IPS-18c (cell line): ENCODE measurements around the gene DFFA.
A peak's percentile ranks its signal among the peaks of the same experiment; 100 is the strongest.

Source experiments
- H3K4me3 ChIP-seq: 2 replicates; pipeline ENCODE4 v1.7.0; 2013; ENCODE audit warnings: low read depth, mild to moderate bottlenecking, low read length, moderate library complexity; ENCODE audit not compliant: insufficient read depth
- H3K9me3 ChIP-seq: one replicate; pipeline ENCODE4 v1.6.1; 2013; ENCODE audit warnings: mild to moderate bottlenecking, low read length, moderate library complexity; ENCODE audit not compliant: control insufficient read depth, insufficient read depth

The DFFA gene

DNA sequence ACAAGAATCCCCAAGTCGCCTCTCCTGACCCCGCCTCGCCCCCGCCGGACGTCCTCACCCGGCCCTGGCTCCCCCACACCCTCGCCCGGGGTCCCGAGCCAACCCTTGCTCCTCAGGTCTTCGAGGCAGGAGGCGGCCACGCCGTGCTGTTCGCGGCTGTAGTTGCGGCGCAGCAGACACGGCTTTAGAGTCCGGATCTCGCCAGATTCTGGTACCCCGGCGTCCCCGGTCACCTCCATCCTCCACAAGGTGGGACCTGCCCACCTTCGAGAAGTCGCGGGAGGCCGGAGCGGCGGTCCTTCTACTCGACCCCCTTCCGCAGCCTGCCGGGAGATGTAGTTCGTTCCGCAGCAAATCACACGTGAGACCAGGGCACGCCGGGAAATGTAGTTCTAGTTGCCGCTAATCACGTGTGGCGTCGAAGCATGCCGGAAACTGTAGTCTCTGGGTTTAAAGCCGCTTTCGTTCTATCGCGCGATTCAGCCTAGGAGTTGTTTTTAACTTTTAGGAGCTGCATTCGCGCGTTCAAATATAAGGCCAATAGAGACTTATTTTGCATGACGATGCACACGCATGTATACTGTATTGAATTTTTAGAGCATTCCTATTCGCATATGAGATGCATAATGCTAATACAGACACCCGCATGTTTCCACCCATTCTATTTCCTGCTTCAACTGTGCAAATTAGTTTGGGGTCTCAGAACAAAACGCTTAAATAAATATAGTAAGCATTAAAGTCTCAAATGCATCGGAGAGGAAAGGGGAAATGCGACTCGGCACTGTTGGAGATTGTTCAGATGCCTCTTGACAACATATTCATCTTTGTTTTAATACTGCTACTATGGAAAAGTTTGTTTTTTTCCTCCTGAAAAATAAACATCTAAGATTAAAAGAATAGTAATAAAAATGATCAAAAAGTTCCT lies at the start of gene DFFA:
Gene DFFA, minus strand, starts transcription at position 310 of the 925 bp plus-strand sequence. Its CDS starts 71 bp downstream, at position 239.
- no peaks in the 10 kb centered on the region for H3K9me3 ChIP-seq
- peak within 1 kb of the TSS; percentile 80 for H3K4me3 ChIP-seq

GRCh38 chr1:10521537-10522157 lies 49.3 kb upstream of the DFFA start:
- Histone ChIP-seq H3K4me3 (no peak overlapping the region), H3K9me3 (no peaks in the 10 kb centered on the region)

DNA sequence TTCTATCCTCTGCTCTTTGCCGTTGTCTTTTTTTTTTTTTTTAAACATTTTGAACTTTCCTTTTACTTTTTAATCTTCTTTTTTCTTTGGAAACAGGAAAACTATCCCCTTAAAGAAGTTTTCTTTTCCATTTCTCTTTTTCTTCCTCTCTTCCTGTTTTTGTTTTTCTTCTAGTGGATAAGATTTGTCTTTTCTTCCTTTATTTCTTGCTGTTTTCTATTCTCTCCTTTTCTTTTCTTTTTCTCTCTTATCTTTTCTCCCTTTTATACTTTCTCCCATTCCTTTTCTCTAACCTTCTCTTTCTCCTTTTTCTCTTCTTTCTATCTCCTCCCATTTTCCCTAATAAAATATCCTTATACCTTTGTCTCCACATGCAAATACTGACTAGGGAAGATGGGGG lies 48.6 kb upstream of the DFFA start:
- Histone ChIP-seq H3K4me3 (no peak overlapping the region), H3K9me3 (no peaks in the 10 kb centered on the region)

- H3K4me3 ChIP-seq: no peak overlapping the region
- no peaks in the 10 kb centered on the region for H3K9me3 ChIP-seq
Measured at GRCh38 chr1:10520497-10520896, 48.2 kb upstream of the DFFA start.

- H3K4me3 ChIP-seq: no peak overlapping the region
Measured at GRCh38 chr1:10519016-10519417, 46.7 kb upstream of the DFFA start.

DNA sequence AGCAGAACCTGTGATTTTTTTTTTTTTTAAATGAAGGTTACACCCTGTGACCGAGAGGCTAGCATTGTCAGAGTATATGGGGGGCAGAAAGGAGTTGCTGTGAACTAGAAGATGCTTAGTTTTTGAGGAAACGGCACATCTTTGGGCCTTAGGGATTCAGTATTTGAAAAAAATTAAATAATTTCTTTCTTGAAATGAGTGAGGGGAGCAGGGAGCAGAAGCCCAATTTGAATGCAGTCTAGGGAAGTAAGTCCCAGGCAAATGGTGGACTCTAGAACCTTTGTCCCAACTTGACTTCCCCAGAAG lies 45.3 kb upstream of the DFFA start:
- H3K9me3 ChIP-seq: no peaks in the 10 kb centered on the region

More at GRCh38 chr1:10519016-10519417, 46.7 kb upstream of the DFFA start:
- no peaks in the 10 kb centered on the region for H3K9me3 ChIP-seq

DNA sequence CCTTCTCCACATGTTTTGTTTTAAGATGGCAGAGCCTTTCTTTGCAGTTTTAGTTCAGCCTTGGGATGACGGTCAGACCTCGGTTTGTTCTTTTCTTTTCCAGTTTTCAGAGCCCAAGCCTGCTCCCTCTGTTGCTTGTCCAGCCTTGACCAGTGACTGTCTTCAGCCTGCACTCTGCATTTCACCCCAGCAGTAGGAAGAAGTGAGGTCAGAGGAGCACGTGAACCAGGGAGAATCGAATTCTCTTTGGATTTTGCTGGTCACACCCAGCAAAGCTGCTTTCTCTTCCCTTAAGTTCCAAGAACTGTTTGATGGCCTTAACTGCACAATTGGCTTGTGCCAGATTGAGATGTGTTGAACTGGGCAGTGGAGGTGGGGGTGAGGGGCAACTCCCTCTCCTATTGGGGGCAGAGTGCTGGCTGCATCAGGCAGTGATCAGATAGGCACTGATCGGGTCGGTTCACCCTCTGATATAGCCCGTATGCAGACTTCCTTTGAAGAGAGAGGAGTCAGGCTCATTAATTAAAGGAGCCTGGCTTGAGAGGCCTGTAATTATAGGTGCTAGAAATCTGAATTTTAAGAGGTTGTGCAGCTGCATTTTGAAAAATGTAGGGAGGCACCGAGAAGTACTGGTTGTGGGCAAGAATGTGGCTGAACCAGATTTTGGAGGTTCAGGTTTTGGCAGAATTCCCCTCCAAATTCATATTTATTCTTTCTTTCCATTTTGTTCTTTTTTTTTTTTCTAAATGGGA lies 44.8 kb upstream of the DFFA start:
- H3K4me3 ChIP-seq: no peak overlapping the region

More for the DNA sequence above, 45.3 kb upstream of the DFFA start:
- no peak overlapping the region for H3K4me3 ChIP-seq

DNA sequence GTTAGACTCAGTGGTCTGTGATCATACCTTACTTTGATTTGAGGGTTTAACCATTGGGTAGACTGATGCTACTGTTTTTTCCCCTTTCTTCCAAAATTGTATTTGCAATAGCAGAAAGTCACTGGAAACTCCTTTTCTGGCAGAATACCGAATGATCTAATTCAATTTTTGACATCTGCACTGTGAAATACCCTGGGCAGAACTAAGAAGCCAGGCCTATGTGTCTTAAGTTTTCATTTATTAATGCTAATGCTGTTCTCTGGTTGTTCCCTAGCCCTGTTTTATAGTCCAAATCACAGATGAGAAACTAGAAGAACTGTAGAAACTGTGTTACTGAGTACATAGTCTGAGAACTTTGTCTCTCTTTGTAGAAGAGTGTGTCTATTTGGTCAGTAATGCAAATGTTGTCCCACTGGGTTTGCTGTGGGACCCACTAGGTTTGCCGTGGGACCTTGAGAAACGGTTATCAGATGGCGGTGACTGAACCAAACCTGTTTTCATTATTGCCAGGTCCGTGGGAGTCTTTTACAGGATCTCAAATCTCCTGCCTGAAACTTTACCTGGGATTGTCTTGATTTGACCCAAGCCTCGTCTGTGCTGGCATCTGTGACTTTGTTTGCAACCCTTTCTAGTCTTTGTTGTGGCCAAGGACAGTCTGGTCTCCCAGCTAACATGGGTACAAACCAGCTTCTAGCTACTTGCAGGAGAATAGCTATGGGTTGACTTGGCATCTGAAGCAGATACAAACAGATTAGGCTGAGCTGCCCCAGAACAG lies 43.8 kb upstream of the DFFA start:
- Histone ChIP-seq H3K9me3 (no peaks in the 10 kb centered on the region), H3K4me3 (no peak overlapping the region)

More for the DNA sequence above, 44.8 kb upstream of the DFFA start:
- no peaks in the 10 kb centered on the region for H3K9me3 ChIP-seq

DNA sequence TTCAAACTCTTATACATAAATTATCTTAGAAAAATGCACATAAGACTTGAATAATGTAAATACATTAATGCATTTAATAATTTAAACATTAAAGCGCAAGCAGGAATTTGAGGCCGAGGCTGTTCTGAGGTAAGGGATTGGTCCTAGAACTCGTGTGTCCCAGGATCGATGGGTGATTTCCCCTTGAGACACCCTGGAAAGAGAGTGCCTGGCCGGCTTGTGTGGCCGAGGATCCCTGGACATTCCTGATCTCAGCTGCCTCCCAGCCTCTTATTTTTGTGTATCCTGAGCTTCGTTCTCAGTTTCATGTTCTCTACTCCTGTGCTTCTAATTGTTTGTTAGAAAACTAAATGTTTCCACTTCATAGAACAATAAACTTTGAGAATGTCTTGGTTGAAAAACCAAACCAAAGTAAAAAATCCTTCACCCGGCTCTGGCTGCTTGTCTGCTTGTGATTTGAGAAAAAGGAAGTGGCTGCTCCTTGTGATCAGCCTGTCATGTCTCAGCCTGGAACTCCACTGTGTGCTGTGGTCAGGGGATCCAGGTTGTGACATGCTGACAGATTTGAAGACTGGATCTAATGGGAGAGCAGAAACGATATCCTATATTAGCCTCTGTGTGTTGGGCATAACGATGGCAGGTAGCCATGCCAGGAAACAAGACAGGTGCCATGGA lies 43.1 kb upstream of the DFFA start:
- H3K4me3 ChIP-seq: no peak overlapping the region
- no peaks in the 10 kb centered on the region for H3K9me3 ChIP-seq

GRCh38 chr1:10514490-10515235 lies 42.3 kb upstream of the DFFA start:
- Histone ChIP-seq H3K9me3 (no peaks in the 10 kb centered on the region), H3K4me3 (no peak overlapping the region)

GRCh38 chr1:10513199-10513598 lies 40.9 kb upstream of the DFFA start:
- H3K4me3 ChIP-seq: no peak overlapping the region
- no peaks in the 10 kb centered on the region for H3K9me3 ChIP-seq

- Histone ChIP-seq H3K9me3 (no peaks in the 10 kb centered on the region), H3K4me3 (no peak overlapping the region)
Measured at GRCh38 chr1:10511494-10511885, 39.2 kb upstream of the DFFA start.

- Histone ChIP-seq H3K9me3 (no peaks in the 10 kb centered on the region), H3K4me3 (no peak overlapping the region)
Measured at GRCh38 chr1:10510520-10511493, 38.5 kb upstream of the DFFA start.

GRCh38 chr1:10509809-10510509 lies 37.6 kb upstream of the DFFA start:
- Histone ChIP-seq H3K4me3 (no peak overlapping the region), H3K9me3 (no peaks in the 10 kb centered on the region)
